Hematopoietic multipotent progenitor cell treated with erythropoietin and hydrocortisone succinate and interleukin-3 and kit ligand, for 15 days (in vitro differentiated cells): Measurements from ENCODE around the gene SOWAHA.

Experiments used
- DNase-seq: peaks from one replicate; pipeline ENCODE4 v3.0.0-alpha.2; 2015; ENCODE audit warnings: low spot score

The SOWAHA gene

GRCh38 chr5:132812781-132813598 is at the start of gene SOWAHA:
Gene SOWAHA, plus strand, starts transcription at chr5:132813302. Its CDS starts 320 bp downstream, at chr5:132813622.
- no peak for DNase-seq

- DNase-seq = no peak
Measured at GRCh38 chr5:132764051-132764450, 49.1 kb upstream of the SOWAHA start.

GRCh38 chr5:132764671-132765238 is 48.3 kb upstream of the SOWAHA start:
- DNase-seq = no peak

GRCh38 chr5:132765311-132766019 is 47.6 kb upstream of the SOWAHA start:
- no peak for DNase-seq

- no peak for DNase-seq
Measured at GRCh38 chr5:132766020-132766805, 46.9 kb upstream of the SOWAHA start.

GRCh38 chr5:132766806-132767055 is 46.4 kb upstream of the SOWAHA start:
- DNase-seq = no peak

- no peak for DNase-seq
Measured at GRCh38 chr5:132767150-132767549, 46.0 kb upstream of the SOWAHA start.

GRCh38 chr5:132768485-132768868 is 44.6 kb upstream of the SOWAHA start:
- no peak for DNase-seq

GRCh38 chr5:132770476-132771159 is 42.5 kb upstream of the SOWAHA start:
- no peak for DNase-seq

GRCh38 chr5:132771503-132771998 is 41.6 kb upstream of the SOWAHA start:
- DNase-seq = no peak

- DNase-seq = no peak
Measured at GRCh38 chr5:132772291-132773070, 40.6 kb upstream of the SOWAHA start.

GRCh38 chr5:132773114-132773513 is 40.0 kb upstream of the SOWAHA start:
- DNase-seq = no peak

GRCh38 chr5:132773601-132774355 is 39.3 kb upstream of the SOWAHA start:
- no peak for DNase-seq

GRCh38 chr5:132774406-132774805 is 38.7 kb upstream of the SOWAHA start:
- no peak for DNase-seq

GRCh38 chr5:132774896-132775295 is 38.2 kb upstream of the SOWAHA start:
- DNase-seq = no peak

- DNase-seq = no peak
Measured at GRCh38 chr5:132775476-132775961, 37.6 kb upstream of the SOWAHA start.

- DNase-seq = peak; percentile 25
Measured at GRCh38 chr5:132776131-132776937, 36.8 kb upstream of the SOWAHA start.

GRCh38 chr5:132776938-132777208 is 36.2 kb upstream of the SOWAHA start:
- DNase-seq = no peak
